Ishikawa (cell line): Measurements from ENCODE around the gene NBAS.

Experiments
- RAD21 ChIP-seq: IDR thresholded peaks from 2 replicates; pipeline ENCODE4 v1.6.1; 2012; ENCODE audit warnings: low read depth
- YY1 ChIP-seq: IDR thresholded peaks from 2 replicates; pipeline ENCODE4 v1.6.1; 2012; ENCODE audit warnings: low read depth
- TF ChIP-seq, protein P1 (sequence below): IDR thresholded peaks from 2 replicates; pipeline ENCODE4 v1.6.1; 2012

DNA sequence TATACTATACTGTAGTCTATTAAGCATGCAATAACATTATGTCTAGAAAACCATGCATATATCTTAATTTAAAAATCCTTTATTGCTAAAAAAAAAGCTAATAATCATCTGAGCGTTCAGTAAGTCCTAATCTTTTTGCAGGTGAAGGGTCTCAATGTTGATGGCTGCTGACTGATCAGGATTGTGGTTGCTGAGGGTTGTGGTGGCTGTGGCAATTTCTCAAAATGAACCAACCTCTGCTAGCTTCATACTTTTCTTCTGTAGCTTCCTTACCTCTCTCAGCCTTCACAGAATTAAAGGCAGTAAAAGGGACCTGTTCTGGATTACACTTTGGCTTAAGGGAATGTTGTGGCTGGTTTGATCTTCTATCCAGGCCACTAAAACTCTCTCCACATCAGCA, 235.8 kb downstream of the NBAS start:
- TF ChIP-seq, protein P1, sequence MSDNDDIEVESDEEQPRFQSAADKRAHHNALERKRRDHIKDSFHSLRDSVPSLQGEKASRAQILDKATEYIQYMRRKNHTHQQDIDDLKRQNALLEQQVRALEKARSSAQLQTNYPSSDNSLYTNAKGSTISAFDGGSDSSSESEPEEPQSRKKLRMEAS, result no peak
- TF ChIP-seq YY1, result no peak
- no peak for TF ChIP-seq RAD21
